ENCODE results near the gene KLHDC10.
"Not testable (repeated sequence)": the region's sequence is repeated elsewhere in the genome, so short reads cannot be mapped to it uniquely, and the experiment has no call there.

DNA sequence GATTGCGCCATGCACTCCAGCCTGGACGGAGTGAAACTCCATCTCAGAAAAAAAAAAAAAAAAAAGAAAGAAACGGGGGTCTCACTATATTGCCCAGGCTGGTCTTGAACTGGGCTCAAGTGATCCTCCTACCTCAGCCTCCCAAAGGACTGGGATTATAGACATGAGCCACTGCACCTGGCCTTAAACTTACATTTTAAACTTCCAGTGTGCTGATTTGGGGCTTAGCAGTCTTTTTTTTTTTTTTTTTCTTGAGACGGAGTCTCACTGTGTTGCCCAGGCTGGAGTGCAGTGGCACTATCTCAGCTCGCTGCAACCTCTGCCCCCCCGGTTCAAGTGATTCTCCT, 5.8 kb upstream of the KLHDC10 start:
- not testable (repeated sequence) for TF ChIP-seq EZH2 (IDR thresholded peaks at IDR 0.05; ENCODE audit: borderline replicate concordance)
- TF ChIP-seq, protein P1, sequence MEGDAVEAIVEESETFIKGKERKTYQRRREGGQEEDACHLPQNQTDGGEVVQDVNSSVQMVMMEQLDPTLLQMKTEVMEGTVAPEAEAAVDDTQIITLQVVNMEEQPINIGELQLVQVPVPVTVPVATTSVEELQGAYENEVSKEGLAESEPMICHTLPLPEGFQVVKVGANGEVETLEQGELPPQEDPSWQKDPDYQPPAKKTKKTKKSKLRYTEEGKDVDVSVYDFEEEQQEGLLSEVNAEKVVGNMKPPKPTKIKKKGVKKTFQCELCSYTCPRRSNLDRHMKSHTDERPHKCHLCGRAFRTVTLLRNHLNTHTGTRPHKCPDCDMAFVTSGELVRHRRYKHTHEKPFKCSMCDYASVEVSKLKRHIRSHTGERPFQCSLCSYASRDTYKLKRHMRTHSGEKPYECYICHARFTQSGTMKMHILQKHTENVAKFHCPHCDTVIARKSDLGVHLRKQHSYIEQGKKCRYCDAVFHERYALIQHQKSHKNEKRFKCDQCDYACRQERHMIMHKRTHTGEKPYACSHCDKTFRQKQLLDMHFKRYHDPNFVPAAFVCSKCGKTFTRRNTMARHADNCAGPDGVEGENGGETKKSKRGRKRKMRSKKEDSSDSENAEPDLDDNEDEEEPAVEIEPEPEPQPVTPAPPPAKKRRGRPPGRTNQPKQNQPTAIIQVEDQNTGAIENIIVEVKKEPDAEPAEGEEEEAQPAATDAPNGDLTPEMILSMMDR (IDR thresholded peaks at IDR 0.05; ENCODE audit: poor library complexity) = not testable (repeated sequence)
